AG09319 (cell line): Measurements from ENCODE around the gene EEF1AKMT3.
"Not testable (repeated sequence)": the region's sequence is repeated elsewhere in the genome, so short reads cannot be mapped to it uniquely, and the experiment has no call there.

Experiments
- DNase-seq: peaks from one replicate; pipeline ENCODE4 v3.0.0-alpha.2; 2010; ENCODE audit warnings: low read depth; ENCODE audit errors: extremely low read depth
- TF ChIP-seq, protein P1 (sequence below): IDR thresholded peaks from 2 replicates; pipeline ENCODE4 v1.5.1; 2011; ENCODE audit warnings: low read depth, mild to moderate bottlenecking, inconsistent platforms, low read length, moderate library complexity

EEF1AKMT3 gene

GRCh38 chr12:57816855-57817151 is 44.4 kb downstream of the EEF1AKMT3 start:
- no peak for DNase-seq
- TF ChIP-seq, protein P1, sequence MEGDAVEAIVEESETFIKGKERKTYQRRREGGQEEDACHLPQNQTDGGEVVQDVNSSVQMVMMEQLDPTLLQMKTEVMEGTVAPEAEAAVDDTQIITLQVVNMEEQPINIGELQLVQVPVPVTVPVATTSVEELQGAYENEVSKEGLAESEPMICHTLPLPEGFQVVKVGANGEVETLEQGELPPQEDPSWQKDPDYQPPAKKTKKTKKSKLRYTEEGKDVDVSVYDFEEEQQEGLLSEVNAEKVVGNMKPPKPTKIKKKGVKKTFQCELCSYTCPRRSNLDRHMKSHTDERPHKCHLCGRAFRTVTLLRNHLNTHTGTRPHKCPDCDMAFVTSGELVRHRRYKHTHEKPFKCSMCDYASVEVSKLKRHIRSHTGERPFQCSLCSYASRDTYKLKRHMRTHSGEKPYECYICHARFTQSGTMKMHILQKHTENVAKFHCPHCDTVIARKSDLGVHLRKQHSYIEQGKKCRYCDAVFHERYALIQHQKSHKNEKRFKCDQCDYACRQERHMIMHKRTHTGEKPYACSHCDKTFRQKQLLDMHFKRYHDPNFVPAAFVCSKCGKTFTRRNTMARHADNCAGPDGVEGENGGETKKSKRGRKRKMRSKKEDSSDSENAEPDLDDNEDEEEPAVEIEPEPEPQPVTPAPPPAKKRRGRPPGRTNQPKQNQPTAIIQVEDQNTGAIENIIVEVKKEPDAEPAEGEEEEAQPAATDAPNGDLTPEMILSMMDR: no peak

DNA sequence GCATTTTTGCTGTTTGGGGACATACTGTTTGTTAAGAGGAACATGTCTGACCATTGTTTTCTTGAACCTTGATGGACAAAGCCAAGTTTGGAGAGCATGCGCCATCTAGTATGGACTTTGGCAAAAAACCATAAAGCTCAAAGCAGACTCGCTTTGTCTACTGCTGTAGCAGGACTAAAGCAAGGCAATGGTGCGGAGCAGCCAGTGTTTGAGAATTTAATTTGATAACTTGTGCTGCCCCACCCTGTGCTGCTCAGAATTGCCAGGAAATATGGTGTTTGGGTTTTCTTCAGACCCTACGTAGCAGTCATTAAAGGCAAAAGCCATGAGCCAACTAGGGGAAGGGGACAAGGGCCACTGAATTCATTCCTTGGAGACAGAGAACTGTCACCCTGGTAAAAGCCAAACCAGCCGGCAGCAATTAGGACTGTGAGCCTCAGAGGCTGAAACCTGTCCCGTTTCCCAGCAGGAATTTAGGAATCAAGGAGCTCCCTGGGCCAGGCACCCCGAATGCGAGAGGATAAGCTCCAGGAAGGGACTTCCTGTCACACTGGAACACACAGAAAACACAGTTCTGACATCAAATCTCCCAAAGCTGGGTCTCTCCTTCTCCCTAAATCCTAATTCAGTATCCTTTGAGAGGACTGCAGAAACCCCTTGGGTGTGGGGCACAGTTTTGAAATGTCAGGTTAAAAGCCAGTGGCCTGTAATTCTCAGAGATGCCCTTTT is 45.0 kb downstream of the EEF1AKMT3 start:
- TF ChIP-seq, protein P1: no peak
- DNase-seq: no peak

GRCh38 chr12:57817990-57818331 is 45.5 kb downstream of the EEF1AKMT3 start:
- DNase-seq: not testable (repeated sequence)

GRCh38 chr12:57820119-57820518 is 47.7 kb downstream of the EEF1AKMT3 start:
- not testable (repeated sequence) for DNase-seq

GRCh38 chr12:57821015-57821414 is 48.6 kb downstream of the EEF1AKMT3 start:
- DNase-seq: not testable (repeated sequence)

- TF ChIP-seq, protein P1: no peak
- DNase-seq: no peak
These were observed 49.2 kb downstream of the EEF1AKMT3 start for GRCh38 chr12:57821474-57822214.

DNA sequence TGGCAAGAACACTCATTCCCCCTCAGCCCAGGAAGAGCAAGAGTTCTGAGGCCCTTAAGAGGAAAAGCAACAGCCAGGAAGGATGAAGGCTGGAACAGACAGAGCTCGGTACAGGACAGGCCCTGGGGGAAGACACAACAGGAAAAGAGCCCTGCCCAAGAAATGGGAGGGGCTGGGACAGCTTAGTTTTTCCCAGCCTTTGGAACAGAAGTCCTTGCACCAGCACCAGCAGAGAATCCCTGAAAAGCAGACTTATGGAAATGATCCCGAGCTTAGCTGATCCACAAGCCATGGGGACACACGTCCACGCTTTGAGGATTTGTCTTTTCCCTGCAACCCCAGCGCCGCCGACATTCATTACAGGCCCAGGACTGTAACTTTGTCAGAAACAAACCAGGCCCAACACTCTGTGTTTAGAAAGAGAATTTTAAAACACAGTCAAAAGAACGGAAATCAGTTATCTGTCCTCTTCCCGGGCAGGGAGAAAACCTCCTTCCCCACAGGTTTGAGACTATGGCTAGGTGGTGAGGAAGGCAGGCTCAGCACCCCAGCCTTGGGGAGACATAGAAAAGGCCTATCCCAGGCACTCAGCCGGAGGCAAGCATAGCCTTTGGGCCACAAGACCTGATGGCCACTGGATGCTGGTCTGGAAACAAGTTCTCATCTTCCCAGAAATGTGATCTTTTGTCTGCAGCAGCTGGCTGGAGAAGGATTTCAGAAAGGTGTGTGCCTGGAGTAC is 50.1 kb downstream of the EEF1AKMT3 start:
- DNase-seq: no peak
- TF ChIP-seq, protein P1: no peak

- DNase-seq: no peak
- TF ChIP-seq, protein P1: no peak
These were observed 50.9 kb downstream of the EEF1AKMT3 start for GRCh38 chr12:57823131-57823907.
